Breast epithelium (tissue), 4 donors: ENCODE data around the gene SIN3B. TPM values are rescaled to one million over a fixed set of nuclear protein-coding genes. Genes with fewer than 3 reads are reported as not detected.

Experiments used
- DNase-seq, 2 donors: peaks; one replicate each; pipeline ENCODE4 v3.0.0-alpha.2; 2019; ENCODE audit warnings: low spot score in 2 of 2
- H3K27ac ChIP-seq, 2 donors: fragments of 200-600 bp; sonication (generic) in 1 of 2; one replicate each; pipeline ENCODE4 v1.5.1; 2016 to 2019; ENCODE audit warnings: mild to moderate bottlenecking in 1 of 2
- H3K27me3 ChIP-seq, 2 donors: fragments of 200-600 bp; sonication (generic) in 1 of 2; one replicate each; pipeline versions ENCODE4 v1.5.1 to v1.6.0; 2017 to 2019; ENCODE audit warnings: control low read depth in 1 of 2, mild to moderate bottlenecking in 1 of 2
- H3K36me3 ChIP-seq: fragments of 200-600 bp; one replicate; pipeline ENCODE4 v1.5.1; 2019
- H3K4me1 ChIP-seq, 2 donors: fragments of 200-600 bp; sonication (generic); one replicate each; pipeline ENCODE4 v1.5.1; 2016 to 2019; ENCODE audit warnings: control low read depth in 1 of 2
- H3K4me3 ChIP-seq, 3 donors: fragments of 200-600 bp; sonication (generic); 1 replicate in 2 of 3; 2 replicates in 1 of 3; pipeline ENCODE4 v1.5.1; 2016 to 2019; ENCODE audit warnings: mild to moderate bottlenecking in 3 of 3, moderate library complexity in 2 of 3
- H3K9me3 ChIP-seq, 2 donors: fragments of 200-600 bp; sonication (generic) in 1 of 2; one replicate each; pipeline ENCODE4 v1.5.1; 2016 to 2019; ENCODE audit warnings: control low read depth in 1 of 2
- POLR2A ChIP-seq: fragments of 450-650 bp; IDR thresholded peaks from one replicate; pipeline ENCODE4 v1.6.1; 2016; ENCODE audit warnings: antibody characterized with exemption, mild to moderate bottlenecking, moderate library complexity
- POLR2AphosphoS5 ChIP-seq, 3 donors: sonication (generic); formaldehyde crosslinking; IDR thresholded peaks; one replicate each; pipeline ENCODE4 v1.6.1; 2017; ENCODE audit warnings: antibody characterized with exemption in 3 of 3
- intact Hi-C: fragments of 100-400 bp; cut with DNase I; formaldehyde crosslinking; loops from one replicate; pipeline ENCODE4 v1.15.1; 2023; ENCODE audit warnings: low total_unique reads
- total RNA-seq, 3 donors: library from RNA; depleted of rRNA; stranded (reverse); fragments of >200 nt; gene quantifications; one replicate each; pipeline ENCODE4 v1.1.0, GENCODE V29; 2016
- TF ChIP-seq, protein P1 (sequence below), 3 donors: fragments of 450-650 bp; IDR thresholded peaks; one replicate each; pipeline ENCODE4 v1.5.1; 2016 to 2017; ENCODE audit warnings: antibody characterized with exemption in 3 of 3, mild to moderate bottlenecking in 3 of 3, moderate library complexity in 3 of 3

SIN3B gene
- total RNA-seq, 3 donors from 2014 or later: 43.2 to 88.5 (median 48.1) TPM

DNA sequence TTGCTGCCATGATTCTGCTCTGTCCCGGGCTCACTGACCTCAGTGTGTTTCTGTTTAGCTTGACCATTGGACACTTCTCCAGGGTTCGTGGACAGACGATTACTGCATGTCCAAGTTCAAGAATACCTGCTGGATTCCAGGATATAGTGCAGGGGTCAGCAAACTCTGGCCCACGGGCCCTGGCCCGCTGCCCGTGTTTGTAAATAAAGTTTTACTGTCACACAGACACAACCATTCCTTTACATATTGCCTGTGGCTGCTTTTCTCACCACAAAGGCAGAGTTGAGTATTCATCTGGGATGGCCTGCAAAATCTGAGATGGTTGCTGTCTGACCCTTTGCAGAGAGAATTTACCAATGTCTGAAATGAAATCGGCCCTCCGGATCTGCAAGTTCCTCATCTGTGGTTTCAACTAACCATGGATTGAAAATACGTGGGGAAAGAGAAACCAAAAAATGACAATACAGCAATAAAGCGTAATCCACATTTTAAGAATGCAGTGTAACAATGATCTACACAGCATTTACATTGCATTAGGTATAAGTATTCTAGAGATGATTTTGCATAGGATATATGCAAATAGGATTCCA lies 33.7 kb downstream of the SIN3B start:
- no peak for DNase-seq
- Histone ChIP-seq H3K27ac (no peak overlapping the region), H3K4me1 (no peaks in the 10 kb centered on the region), H3K4me3 (no peak overlapping the region), H3K9me3 (no peaks in the 10 kb centered on the region), H3K27me3 (no peaks in the 10 kb centered on the region), H3K36me3 (peaks cover 22% of the 10 kb centered on the region)
- TF ChIP-seq, protein P1, sequence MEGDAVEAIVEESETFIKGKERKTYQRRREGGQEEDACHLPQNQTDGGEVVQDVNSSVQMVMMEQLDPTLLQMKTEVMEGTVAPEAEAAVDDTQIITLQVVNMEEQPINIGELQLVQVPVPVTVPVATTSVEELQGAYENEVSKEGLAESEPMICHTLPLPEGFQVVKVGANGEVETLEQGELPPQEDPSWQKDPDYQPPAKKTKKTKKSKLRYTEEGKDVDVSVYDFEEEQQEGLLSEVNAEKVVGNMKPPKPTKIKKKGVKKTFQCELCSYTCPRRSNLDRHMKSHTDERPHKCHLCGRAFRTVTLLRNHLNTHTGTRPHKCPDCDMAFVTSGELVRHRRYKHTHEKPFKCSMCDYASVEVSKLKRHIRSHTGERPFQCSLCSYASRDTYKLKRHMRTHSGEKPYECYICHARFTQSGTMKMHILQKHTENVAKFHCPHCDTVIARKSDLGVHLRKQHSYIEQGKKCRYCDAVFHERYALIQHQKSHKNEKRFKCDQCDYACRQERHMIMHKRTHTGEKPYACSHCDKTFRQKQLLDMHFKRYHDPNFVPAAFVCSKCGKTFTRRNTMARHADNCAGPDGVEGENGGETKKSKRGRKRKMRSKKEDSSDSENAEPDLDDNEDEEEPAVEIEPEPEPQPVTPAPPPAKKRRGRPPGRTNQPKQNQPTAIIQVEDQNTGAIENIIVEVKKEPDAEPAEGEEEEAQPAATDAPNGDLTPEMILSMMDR (IDR thresholded peaks at IDR 0.05): no peak
- TF ChIP-seq POLR2A (no peak), POLR2AphosphoS5 (IDR thresholded peaks at IDR 0.05) (no peak)
- intact Hi-C loops: no loop called here

DNA sequence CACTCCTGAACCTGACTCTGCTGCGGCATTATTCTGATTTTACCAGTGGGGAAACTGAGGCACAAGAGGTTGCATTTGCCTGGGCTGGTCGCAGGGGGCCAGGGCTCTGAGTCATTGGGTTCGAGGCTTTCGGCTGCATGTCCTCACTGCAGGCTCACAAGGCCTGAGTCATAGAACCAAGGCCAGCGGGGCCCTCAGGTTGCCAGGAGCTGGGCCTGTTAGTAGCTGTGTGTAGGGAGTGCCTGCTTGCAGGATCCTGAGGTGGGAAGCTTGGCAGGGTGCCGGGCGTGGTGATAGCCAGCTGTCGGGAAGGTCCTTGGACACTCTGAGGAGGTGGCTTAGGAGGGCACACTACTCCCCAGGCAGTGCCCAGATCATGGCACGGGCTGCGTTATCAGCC lies 38.0 kb downstream of the SIN3B start:
- Histone ChIP-seq H3K4me1 (no peaks in the 10 kb centered on the region), H3K36me3 (peaks cover 35% of the 10 kb centered on the region), H3K27ac (no peak overlapping the region), H3K4me3 (no peak overlapping the region), H3K27me3 (no peaks in the 10 kb centered on the region), H3K9me3 (no peaks in the 10 kb centered on the region)
- no peak for DNase-seq
- intact Hi-C loops: no loop called here
- TF ChIP-seq POLR2A (no peak), POLR2AphosphoS5 (IDR thresholded peaks at IDR 0.05) (no peak)
- TF ChIP-seq, protein P1 (IDR thresholded peaks at IDR 0.05): no peak

DNA sequence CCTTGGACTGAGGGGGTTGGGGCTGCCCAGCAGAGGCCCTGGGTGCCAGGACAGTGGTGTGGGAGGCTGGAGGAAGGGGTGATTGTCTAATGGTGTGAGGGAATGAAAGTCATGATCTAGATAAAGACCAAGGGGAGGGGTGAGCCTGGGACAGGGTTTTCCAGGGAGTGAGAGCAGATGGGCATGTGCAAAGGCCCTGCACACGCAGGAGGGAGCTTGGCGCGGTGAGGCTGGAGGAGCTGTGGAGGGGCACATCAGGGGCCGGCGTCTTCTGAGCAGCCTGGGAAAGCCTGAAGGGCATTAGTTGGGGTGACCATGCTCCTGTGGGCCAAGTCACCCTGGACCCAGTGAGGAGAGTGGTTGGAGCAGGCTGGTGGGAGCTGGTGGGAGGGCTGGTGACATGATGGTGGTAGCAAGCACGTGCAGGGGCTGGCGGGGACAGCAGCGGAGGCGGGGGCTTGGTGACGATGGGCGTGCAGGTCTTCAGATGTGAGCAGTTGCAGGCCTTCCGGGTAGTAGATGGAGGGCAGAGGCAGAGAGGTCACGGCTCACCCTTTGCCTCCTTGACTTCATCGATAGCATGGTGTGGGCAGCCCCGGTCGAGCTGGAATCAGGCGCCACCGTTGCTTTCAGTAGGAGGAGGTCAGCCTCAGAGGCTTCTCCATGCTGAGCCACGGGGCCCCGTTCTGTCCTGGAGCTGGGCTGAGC lies 39.4 kb downstream of the SIN3B start:
- Histone ChIP-seq H3K36me3 (peaks cover 25% of the 10 kb centered on the region), H3K9me3 (no peaks in the 10 kb centered on the region), H3K27me3 (no peaks in the 10 kb centered on the region), H3K4me3 (no peak overlapping the region), H3K27ac (no peak overlapping the region), H3K4me1 (no peaks in the 10 kb centered on the region)
- intact Hi-C loops: no loop called here
- TF ChIP-seq POLR2AphosphoS5 (IDR thresholded peaks at IDR 0.05) (no peak), POLR2A (no peak)
- TF ChIP-seq, protein P1 (IDR thresholded peaks at IDR 0.05): no peak
- DNase-seq: no peak

- no peak for TF ChIP-seq POLR2AphosphoS5 (IDR thresholded peaks at IDR 0.05)
- TF ChIP-seq, protein P1 (IDR thresholded peaks at IDR 0.05): no peak
- TF ChIP-seq POLR2A: no peak
- no peaks in the 10 kb centered on the region for H3K27me3 ChIP-seq
- H3K9me3 ChIP-seq: no peaks in the 10 kb centered on the region
- no peak overlapping the region for H3K27ac ChIP-seq
- no peaks in the 10 kb centered on the region for H3K4me1 ChIP-seq
- no peak overlapping the region for H3K4me3 ChIP-seq
- intact Hi-C loops: no loop called here
- H3K36me3 ChIP-seq: peaks cover 22% of the 10 kb centered on the region
- DNase-seq: no peak
These were observed 40.3 kb downstream of the SIN3B start for GRCh38 chr19:16869331-16869972.

GRCh38 chr19:16871871-16872270 lies 42.7 kb downstream of the SIN3B start:
- no peaks in the 10 kb centered on the region for H3K9me3 ChIP-seq
- no peak overlapping the region for H3K4me3 ChIP-seq
- no peaks in the 10 kb centered on the region for H3K27me3 ChIP-seq
- peak overlapping the region; percentile 1 to 78 for H3K27ac ChIP-seq
- TF ChIP-seq POLR2AphosphoS5 (IDR thresholded peaks at IDR 0.05) (peak in 1 of 3 donors; percentile 19), POLR2A (no peak)
- peaks cover 28% of the 10 kb centered on the region for H3K36me3 ChIP-seq
- no peak for DNase-seq
- intact Hi-C loops: no loop called here
- H3K4me1 ChIP-seq: no peaks in the 10 kb centered on the region
